ENCODE results near the gene ANXA4.

Gene ANXA4

GRCh38 chr2:69741575-69742321, at the start of gene ANXA4:
Gene ANXA4, plus strand, starts transcription at chr2:69742134. Its CDS starts 39,432 bp downstream, at chr2:69781566.
- peak; percentile 86 for DNase-seq (ENCODE audit: low spot score)

GRCh38 chr2:69692424-69692823, 49.5 kb upstream of the ANXA4 start:
- no peak for DNase-seq (ENCODE audit: low spot score)

GRCh38 chr2:69693059-69693774, 48.7 kb upstream of the ANXA4 start:
- no peak for DNase-seq (ENCODE audit: low spot score)

- no peak for DNase-seq (ENCODE audit: low spot score)
Observed at GRCh38 chr2:69693775-69694450, 48.0 kb upstream of the ANXA4 start.

GRCh38 chr2:69694894-69695849, 46.8 kb upstream of the ANXA4 start:
- no peak for DNase-seq (ENCODE audit: low spot score)

- DNase-seq (ENCODE audit: low spot score): no peak
Observed at GRCh38 chr2:69695850-69696216, 46.1 kb upstream of the ANXA4 start.

GRCh38 chr2:69700381-69700780, 41.6 kb upstream of the ANXA4 start:
- DNase-seq (ENCODE audit: low spot score): no peak

- no peak for DNase-seq (ENCODE audit: low spot score)
Observed at GRCh38 chr2:69701100-69701945, 40.6 kb upstream of the ANXA4 start.

GRCh38 chr2:69703189-69703588, 38.7 kb upstream of the ANXA4 start:
- DNase-seq (ENCODE audit: low spot score): no peak

- no peak for DNase-seq (ENCODE audit: low spot score)
Observed at GRCh38 chr2:69704446-69704845, 37.5 kb upstream of the ANXA4 start.

GRCh38 chr2:69709290-69709689, 32.6 kb upstream of the ANXA4 start:
- no peak for DNase-seq (ENCODE audit: low spot score)

- DNase-seq (ENCODE audit: low spot score): no peak
Observed at GRCh38 chr2:69711971-69712370, 30.0 kb upstream of the ANXA4 start.

GRCh38 chr2:69714024-69714423, 27.9 kb upstream of the ANXA4 start:
- no peak for DNase-seq (ENCODE audit: low spot score)

GRCh38 chr2:69714539-69715220, 27.3 kb upstream of the ANXA4 start:
- DNase-seq (ENCODE audit: low spot score): peak; percentile 75

GRCh38 chr2:69715964-69716363, 26.0 kb upstream of the ANXA4 start:
- DNase-seq (ENCODE audit: low spot score): no peak

- no peak for DNase-seq (ENCODE audit: low spot score)
Observed at GRCh38 chr2:69716555-69717120, 25.3 kb upstream of the ANXA4 start.

- DNase-seq (ENCODE audit: low spot score): no peak
Observed at GRCh38 chr2:69717186-69717585, 24.7 kb upstream of the ANXA4 start.

- no peak for DNase-seq (ENCODE audit: low spot score)
Observed at GRCh38 chr2:69717861-69718273, 24.1 kb upstream of the ANXA4 start.

- no peak for DNase-seq (ENCODE audit: low spot score)
Observed at GRCh38 chr2:69718338-69718965, 23.5 kb upstream of the ANXA4 start.

All from HuH-7 (cell line).